ENCODE results near the gene SMIM7.

SMIM7 gene

GRCh38 chr19:16623576-16623975 is 36.4 kb downstream of the SMIM7 start:
- DNase-seq (ENCODE audit: extremely low read depth in 1 of 2, low read depth in 1 of 2): no peak

DNA sequence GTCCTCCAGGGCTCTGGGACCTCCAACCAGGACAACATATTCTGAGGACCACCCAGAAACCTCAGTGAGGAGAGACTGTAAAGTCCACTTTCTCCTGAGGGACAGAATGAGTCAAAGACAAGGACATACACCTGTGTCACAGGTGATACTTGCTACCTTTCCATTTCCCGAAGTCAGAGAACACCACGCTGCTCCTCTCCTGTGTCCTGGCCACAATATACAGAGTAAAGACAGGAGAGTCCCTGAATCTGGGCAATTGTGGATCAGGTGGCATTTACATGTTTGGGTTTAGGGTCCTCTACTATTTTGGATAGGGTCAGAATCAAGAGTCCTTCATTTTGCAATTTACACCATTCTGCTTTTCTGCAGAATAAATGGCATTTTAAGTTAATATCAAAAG is 36.9 kb downstream of the SMIM7 start:
- DNase-seq (ENCODE audit: extremely low read depth in 1 of 2, low read depth in 1 of 2): no peak

GRCh38 chr19:16621165-16621800 is 38.7 kb downstream of the SMIM7 start:
- no peak for DNase-seq (ENCODE audit: extremely low read depth in 1 of 2, low read depth in 1 of 2)

GRCh38 chr19:16620584-16620983 is 39.4 kb downstream of the SMIM7 start:
- DNase-seq (ENCODE audit: extremely low read depth in 1 of 2, low read depth in 1 of 2): no peak

GRCh38 chr19:16620018-16620417 is 39.9 kb downstream of the SMIM7 start:
- DNase-seq (ENCODE audit: extremely low read depth in 1 of 2, low read depth in 1 of 2): no peak

DNA sequence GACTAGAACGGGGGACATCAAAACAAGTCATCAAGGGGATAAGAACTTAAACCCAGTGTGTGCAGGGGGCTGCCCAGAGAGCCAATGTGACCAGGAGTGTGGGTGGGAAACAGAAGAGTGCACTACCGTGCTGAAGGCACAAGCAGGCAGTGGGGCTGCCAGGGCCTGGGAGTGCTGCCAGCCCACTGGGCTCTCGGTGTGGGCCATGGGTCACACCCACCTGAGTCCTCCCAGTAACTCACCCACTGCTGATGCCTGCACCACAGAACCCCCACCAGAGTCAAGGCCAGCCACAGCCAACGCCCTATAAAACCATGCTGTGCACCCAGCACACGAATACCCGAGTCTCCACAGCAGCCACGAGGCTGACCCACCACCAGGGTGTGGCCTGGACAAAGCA is 40.5 kb downstream of the SMIM7 start:
- no peak for DNase-seq (ENCODE audit: extremely low read depth in 1 of 2, low read depth in 1 of 2)

- DNase-seq (ENCODE audit: extremely low read depth in 1 of 2, low read depth in 1 of 2): no peak
These were observed 41.7 kb downstream of the SMIM7 start for GRCh38 chr19:16618248-16618647.

- no peak for DNase-seq (ENCODE audit: extremely low read depth in 1 of 2, low read depth in 1 of 2)
These were observed 44.1 kb downstream of the SMIM7 start for GRCh38 chr19:16615808-16616207.

- DNase-seq (ENCODE audit: extremely low read depth in 1 of 2, low read depth in 1 of 2): no peak
These were observed 45.0 kb downstream of the SMIM7 start for GRCh38 chr19:16614941-16615340.

DNA sequence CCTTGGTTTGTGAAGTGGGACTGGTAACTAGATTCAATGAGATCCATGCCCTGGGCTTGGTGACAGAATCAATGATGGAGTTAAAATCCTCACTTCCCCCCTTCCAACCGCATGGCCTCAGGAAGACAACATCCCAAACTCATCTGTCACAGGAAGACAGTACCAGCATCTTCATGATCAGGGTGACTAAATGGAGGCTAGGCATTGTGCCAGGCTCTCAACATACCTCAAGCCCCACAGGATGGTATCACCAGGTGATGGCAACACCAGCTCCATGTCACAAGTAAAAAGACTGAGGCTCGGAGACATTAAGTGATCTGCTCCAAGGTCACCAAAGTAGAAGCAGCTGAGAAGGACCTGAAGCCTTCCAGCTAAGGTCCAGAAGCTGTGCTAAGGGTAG is 46.1 kb downstream of the SMIM7 start:
- DNase-seq (ENCODE audit: extremely low read depth in 1 of 2, low read depth in 1 of 2): no peak

DNA sequence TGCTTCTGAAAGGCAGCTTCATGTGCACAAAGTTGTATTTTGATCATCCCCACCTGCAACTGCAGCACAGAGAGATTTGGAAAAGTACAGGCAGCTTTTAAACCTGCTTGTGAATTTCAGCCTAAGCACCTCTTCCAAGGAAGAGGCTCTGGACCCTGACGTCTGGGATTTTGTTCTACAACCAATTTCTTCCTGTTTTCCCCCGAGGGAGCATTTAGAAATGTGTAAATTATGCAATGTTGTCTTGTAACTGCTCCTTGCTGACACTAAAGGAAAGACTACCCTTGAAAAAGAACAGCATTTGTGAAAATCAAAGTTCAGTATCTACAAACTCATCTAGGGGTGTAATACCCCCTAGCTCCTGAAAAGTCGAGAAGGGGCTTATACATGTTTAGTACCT is 47.3 kb downstream of the SMIM7 start:
- DNase-seq (ENCODE audit: extremely low read depth in 1 of 2, low read depth in 1 of 2): no peak

DNA sequence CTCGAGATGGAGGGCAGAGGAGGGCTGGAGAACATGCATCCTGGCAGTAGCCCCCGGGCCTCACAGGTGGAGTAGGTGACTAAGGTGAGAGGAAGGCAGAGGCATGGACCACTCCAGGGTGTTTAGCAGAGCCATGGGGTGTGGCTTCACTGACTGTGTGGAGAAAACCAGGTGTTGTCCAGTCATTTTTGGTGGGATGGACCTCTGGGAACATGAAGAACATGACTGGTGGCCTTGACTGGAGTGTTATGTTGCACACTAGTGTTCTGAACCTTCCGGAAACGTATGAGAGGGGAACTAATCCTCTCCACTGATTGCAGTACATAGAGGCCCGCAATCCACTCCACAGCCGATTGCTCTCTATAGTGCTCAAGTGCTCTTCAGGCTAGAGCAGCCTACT is 48.8 kb downstream of the SMIM7 start:
- DNase-seq (ENCODE audit: extremely low read depth in 1 of 2, low read depth in 1 of 2): no peak

- DNase-seq (ENCODE audit: extremely low read depth in 1 of 2, low read depth in 1 of 2): no peak
These were observed 50.3 kb downstream of the SMIM7 start for GRCh38 chr19:16609511-16610200.

DNA sequence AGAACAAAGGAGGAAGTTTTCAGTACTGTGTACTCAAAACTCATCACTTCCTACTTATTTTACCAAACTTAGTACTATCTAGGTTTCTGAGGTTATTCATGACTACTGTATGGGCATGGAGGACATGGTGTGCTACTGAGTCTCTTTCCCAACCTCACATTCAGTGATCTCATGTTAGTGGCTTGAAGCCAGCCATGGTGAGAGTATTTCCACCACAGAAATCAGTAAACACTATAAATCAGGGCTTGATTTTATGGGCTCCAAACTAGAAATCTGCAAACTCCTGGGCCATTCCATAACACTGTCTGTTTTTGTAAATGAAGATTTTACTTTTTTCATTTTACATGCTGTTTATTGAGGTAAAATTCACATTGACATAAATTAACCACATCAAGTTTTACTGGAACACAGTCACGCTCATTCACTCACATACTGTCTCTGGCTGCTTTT is 51.6 kb downstream of the SMIM7 start:
- DNase-seq (ENCODE audit: extremely low read depth in 1 of 2, low read depth in 1 of 2): no peak

- no peak for DNase-seq (ENCODE audit: extremely low read depth in 1 of 2, low read depth in 1 of 2)
These were observed 52.1 kb downstream of the SMIM7 start for GRCh38 chr19:16607819-16608218.

DNA sequence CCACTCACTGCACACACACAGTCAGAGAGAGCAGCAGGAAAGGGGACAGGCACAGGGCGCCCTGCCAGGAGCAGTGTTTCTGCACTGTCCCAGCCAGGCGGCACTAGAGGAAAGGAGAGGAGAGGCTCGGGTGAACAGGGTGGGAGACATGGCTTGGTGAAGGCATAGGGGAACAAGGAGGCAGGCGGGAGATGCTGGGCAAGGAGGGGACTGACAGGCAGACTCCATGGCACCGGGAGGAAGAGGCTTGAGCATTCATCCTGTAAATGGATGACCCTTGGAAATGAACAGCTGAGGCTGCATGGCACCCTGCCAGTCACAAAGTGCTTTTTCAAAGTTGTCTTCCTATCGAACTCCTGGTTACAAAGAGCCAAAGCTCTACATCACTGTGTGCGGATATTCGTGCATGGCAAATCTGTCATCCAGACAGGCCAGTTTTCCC is 54.4 kb downstream of the SMIM7 start:
- DNase-seq (ENCODE audit: extremely low read depth in 1 of 2, low read depth in 1 of 2): no peak

- no peak for DNase-seq (ENCODE audit: extremely low read depth in 1 of 2, low read depth in 1 of 2)
These were observed 54.8 kb downstream of the SMIM7 start for GRCh38 chr19:16605115-16605514.

- no peak for DNase-seq (ENCODE audit: extremely low read depth in 1 of 2, low read depth in 1 of 2)
These were observed 55.3 kb downstream of the SMIM7 start for GRCh38 chr19:16604615-16605014.

GRCh38 chr19:16603090-16603489 is 56.9 kb downstream of the SMIM7 start:
- no peak for DNase-seq (ENCODE audit: extremely low read depth in 1 of 2, low read depth in 1 of 2)

- no peak for DNase-seq (ENCODE audit: extremely low read depth in 1 of 2, low read depth in 1 of 2)
These were observed 58.4 kb downstream of the SMIM7 start for GRCh38 chr19:16601378-16602052.

GRCh38 chr19:16600824-16601223 is 59.1 kb downstream of the SMIM7 start:
- no peak for DNase-seq (ENCODE audit: extremely low read depth in 1 of 2, low read depth in 1 of 2)
